Endothelial cell (in vitro differentiated cells): ENCODE measurements around the gene CYP2U1. TPM values are rescaled to one million over a fixed set of nuclear protein-coding genes. Genes with fewer than 3 reads are reported as not detected.

Source experiments
- DNase-seq: peaks from one replicate; pipeline ENCODE4 v3.0.0; 2021; ENCODE audit warnings: low spot score
- H3K27ac Mint-ChIP-seq: one replicate; pipeline ENCODE4 v1.8.0; 2021; ENCODE audit warnings: mixed read lengths, inconsistent platforms; ENCODE audit not compliant: unreplicated experiment
- H3K27me3 Mint-ChIP-seq: one replicate; pipeline ENCODE4 v1.8.0; 2021; ENCODE audit warnings: mild to moderate bottlenecking, moderate library complexity, mixed read lengths, inconsistent platforms; ENCODE audit not compliant: unreplicated experiment
- H3K36me3 Mint-ChIP-seq: one replicate; pipeline ENCODE4 v1.8.0; 2021; ENCODE audit warnings: mild to moderate bottlenecking, low read depth, mixed read lengths, inconsistent platforms; ENCODE audit not compliant: unreplicated experiment
- H3K4me1 Mint-ChIP-seq: one replicate; pipeline ENCODE4 v1.8.0; 2021; ENCODE audit warnings: mild to moderate bottlenecking, mixed read lengths, inconsistent platforms; ENCODE audit not compliant: unreplicated experiment
- H3K4me3 Mint-ChIP-seq: one replicate; pipeline ENCODE4 v1.8.0; 2021; ENCODE audit warnings: mild to moderate bottlenecking, mixed read lengths, inconsistent platforms; ENCODE audit not compliant: unreplicated experiment
- H3K9me3 Mint-ChIP-seq: one replicate; pipeline ENCODE4 v1.8.0; 2021; ENCODE audit warnings: mixed read lengths, inconsistent platforms; ENCODE audit not compliant: unreplicated experiment
- CTCF ChIP-seq: fragments of 200-600 bp; sonication (generic); IDR thresholded peaks from one replicate; pipeline ENCODE4 v1.5.0; 2021; ENCODE audit warnings: antibody characterized with exemption; ENCODE audit not compliant: unreplicated experiment
- total RNA-seq: library from RNA; stranded (reverse); fragmentation: NEBNext Ultra II Directional; extraction: Animal tissue kit (Norgen Biotek cat#: 25700); gene quantifications from one replicate; pipeline ENCODE4 v1.2.1, GENCODE V29; 2021; ENCODE audit not compliant: unreplicated experiment

CYP2U1 gene
- total RNA-seq, 1 donor from 2014 or later, result 3.1 TPM

- Mint-ChIP-seq H3K9me3 (no peaks in the 10 kb centered on the region), H3K4me1 (peaks cover 8% of the 10 kb centered on the region), H3K4me3 (no peak overlapping the region), H3K27me3 (no peaks in the 10 kb centered on the region), H3K36me3 (no peaks in the 10 kb centered on the region), H3K27ac (peak overlapping the region; percentile 76)
- no peak for TF ChIP-seq CTCF
- DNase-seq, result no peak
Observed at GRCh38 chr4:107987916-107988762, 56.8 kb downstream of the CYP2U1 start.

GRCh38 chr4:107988763-107989035 is 57.4 kb downstream of the CYP2U1 start:
- DNase-seq, result no peak
- Mint-ChIP-seq H3K36me3 (no peaks in the 10 kb centered on the region), H3K9me3 (no peaks in the 10 kb centered on the region), H3K4me3 (no peak overlapping the region), H3K27me3 (no peaks in the 10 kb centered on the region), H3K4me1 (peaks cover 8% of the 10 kb centered on the region), H3K27ac (no peak overlapping the region)
- no peak for TF ChIP-seq CTCF

GRCh38 chr4:107989162-107989536 is 57.8 kb downstream of the CYP2U1 start:
- Mint-ChIP-seq H3K27ac (peak overlapping the region; percentile 77), H3K27me3 (no peaks in the 10 kb centered on the region), H3K4me1 (peaks cover 8% of the 10 kb centered on the region), H3K36me3 (no peaks in the 10 kb centered on the region), H3K4me3 (peak overlapping the region; percentile 90), H3K9me3 (no peaks in the 10 kb centered on the region)
- no peak for TF ChIP-seq CTCF
- no peak for DNase-seq

- peak within 1 kb of the TSS; percentile 77 for H3K27ac Mint-ChIP-seq
- H3K4me3 Mint-ChIP-seq, result peak within 1 kb of the TSS; percentile 91
- H3K27me3 Mint-ChIP-seq, result no peaks in the 10 kb centered on the region
- no peaks in the 10 kb centered on the region for H3K36me3 Mint-ChIP-seq
- peak; percentile 94 for DNase-seq
- H3K4me1 Mint-ChIP-seq, result peaks cover 10% of the 10 kb centered on the region
- no peak for TF ChIP-seq CTCF
- no peaks in the 10 kb centered on the region for H3K9me3 Mint-ChIP-seq
Observed at GRCh38 chr4:107989537-107990386, 58.4 kb downstream of the CYP2U1 start, which contains the start of gene HADH. Gene HADH (plus strand): TSS chr4:107989889. CDS start chr4:107989933, 44 bp downstream.
